SK-N-SH (cell line): ENCODE data around the gene STAP2. TPM values are rescaled to one million over a fixed set of nuclear protein-coding genes. Genes with fewer than 3 reads are reported as not detected.

Source experiments
- CTCF ChIA-PET: fragments of 300-600, 350-600 bp; formaldehyde crosslinking; extraction: SDS; loops from one replicate; lab custom pipeline; 2021; lab: Yijun Ruan, JAX
- POLR2A ChIA-PET: fragments of 350-600 bp; sonication (Branson Sonifier 250); formaldehyde crosslinking; extraction: SDS; loops from one replicate; lab custom pipeline; 2020; ENCODE audit warnings: antibody characterized with exemption, inconsistent platforms; lab: Yijun Ruan, JAX
- DNase-seq: peaks from one replicate; pipeline ENCODE4 v3.0.0; 2012
- H2AFZ ChIP-seq: fragments of 200-600 bp; sonication (generic); 2 replicates; pipeline ENCODE4 v1.8.1; 2016; ENCODE audit warnings: antibody characterized with exemption, mild to moderate bottlenecking, low read depth
- H3F3A ChIP-seq: fragments of 200-600 bp; sonication (generic); replicated peaks from 2 replicates; pipeline ENCODE3; 2016; ENCODE audit warnings: antibody characterized with exemption, mild to moderate bottlenecking; ENCODE audit not compliant: insufficient read depth
- H3K27ac ChIP-seq, 2 experiments: fragments of 200-500 bp in 1 of 2; fragments of 200-600 bp in 1 of 2; sonication (Bioruptor generic) in 1 of 2; sonication (generic), shearing (Covaris generic) in 1 of 2; 2 replicates each; pipeline versions ENCODE4 v1.5.1 to v1.6.1; 2014 to 2016; ENCODE audit warnings: low read depth in 2 of 2, inconsistent platforms in 1 of 2, low read length in 1 of 2, mild to moderate bottlenecking in 1 of 2, mixed read lengths in 1 of 2
- H3K27me3 ChIP-seq: fragments of 200-600 bp; sonication (generic), shearing (Covaris generic); 2 replicates; pipeline ENCODE4 v1.6.1; 2016; ENCODE audit warnings: mixed run types; ENCODE audit not compliant: insufficient read depth
- H3K36me3 ChIP-seq, 2 experiments: fragments of 200-500 bp in 1 of 2; fragments of 200-600 bp in 1 of 2; sonication (Bioruptor generic) in 1 of 2; sonication (generic) in 1 of 2; replicated peaks in 1 of 2; 2 replicates each; pipeline versions ENCODE3 to v1.5.1; 2014 to 2016; ENCODE audit warnings: low read length in 1 of 2, mild to moderate bottlenecking in 1 of 2; ENCODE audit not compliant: insufficient read depth in 2 of 2, control insufficient read depth in 1 of 2
- H3K4me1 ChIP-seq, 2 experiments: fragments of 200-500 bp in 1 of 2; fragments of 200-600 bp in 1 of 2; sonication (Bioruptor generic) in 1 of 2; sonication (generic), shearing (Covaris generic) in 1 of 2; 2 replicates each; pipeline versions ENCODE4 v1.5.1 to v1.6.1; 2014 to 2016; ENCODE audit warnings: low read depth in 1 of 2, low read length in 1 of 2, mixed run types in 1 of 2; ENCODE audit not compliant: insufficient read depth in 2 of 2, control insufficient read depth in 1 of 2
- H3K4me2 ChIP-seq: fragments of 200-600 bp; sonication (generic), shearing (Covaris generic); 2 replicates; pipeline ENCODE4 v1.6.1; 2017; ENCODE audit warnings: mixed run types
- H3K4me3 ChIP-seq, 2 experiments: fragments of 200-500 bp in 1 of 2; fragments of 200-600 bp in 1 of 2; sonication (Bioruptor generic) in 1 of 2; sonication (generic), shearing (Covaris generic) in 1 of 2; 2 replicates each; pipeline versions ENCODE4 v1.5.1 to v1.8.1; 2014 to 2016; ENCODE audit warnings: low read depth in 2 of 2, inconsistent platforms in 1 of 2, low read length in 1 of 2, mild to moderate bottlenecking in 1 of 2, mixed read lengths in 1 of 2, moderate library complexity in 1 of 2
- H3K79me2 ChIP-seq: fragments of 200-600 bp; sonication (generic); 2 replicates; pipeline ENCODE4 v1.8.1; 2017; ENCODE audit warnings: mild to moderate bottlenecking; ENCODE audit not compliant: insufficient read depth
- H3K9ac ChIP-seq: fragments of 200-600 bp; sonication (generic); 2 replicates; pipeline ENCODE4 v1.6.1; 2017; ENCODE audit warnings: mixed run types
- H3K9me2 ChIP-seq: fragments of 200-600 bp; sonication (generic); 2 replicates; pipeline ENCODE4 v1.6.1; 2017; ENCODE audit warnings: mixed run types
- H3K9me3 ChIP-seq: fragments of 200-600 bp; sonication (generic); 2 replicates; pipeline ENCODE4 v1.6.1; 2017; ENCODE audit warnings: mixed run types, mild to moderate bottlenecking, moderate library complexity
- H4K20me1 ChIP-seq: fragments of 200-600 bp; sonication (generic); 2 replicates; pipeline ENCODE4 v1.6.1; 2017; ENCODE audit warnings: mild to moderate bottlenecking, mixed run types; ENCODE audit not compliant: insufficient read depth
- CHD2 ChIP-seq: fragments of 150-350 bp; IDR thresholded peaks from 2 replicates; pipeline ENCODE4 v1.6.1; 2018; ENCODE audit warnings: low read length; ENCODE audit not compliant: partially characterized antibody
- EP300 ChIP-seq, 2 experiments: IDR thresholded peaks; 2 replicates each; pipeline versions ENCODE4 v1.4.0 to v1.6.1; 2012; ENCODE audit warnings: borderline replicate concordance in 1 of 2, low read depth in 1 of 2, low read length in 1 of 2
- EZH2phosphoT487 ChIP-seq: fragments of 200-600 bp; sonication (generic); IDR thresholded peaks from 2 replicates; pipeline ENCODE4 v1.6.1; 2017; ENCODE audit warnings: low read depth, mixed run types, mild to moderate bottlenecking, antibody characterized with exemption, moderate library complexity, borderline replicate concordance
- MEF2A ChIP-seq: IDR thresholded peaks from 2 replicates; pipeline ENCODE4 v1.4.0; 2012; ENCODE audit warnings: low read depth, borderline replicate concordance
- NFIC ChIP-seq: IDR thresholded peaks from 2 replicates; pipeline ENCODE4 v1.4.0; 2012; ENCODE audit warnings: borderline replicate concordance
- NRF1 ChIP-seq: IDR thresholded peaks from 2 replicates; pipeline ENCODE4 v1.6.1; 2012; ENCODE audit warnings: low read depth, mild to moderate bottlenecking, low read length
- POLR2AphosphoS5 ChIP-seq: IDR thresholded peaks from 2 replicates; pipeline ENCODE4 v1.6.1; 2012; ENCODE audit warnings: low read depth, low read length
- RAD21 ChIP-seq: IDR thresholded peaks from 2 replicates; pipeline ENCODE4 v1.6.1; 2012; ENCODE audit warnings: mild to moderate bottlenecking, low read length
- RCOR1 ChIP-seq: fragments of 150-350 bp; IDR thresholded peaks from 2 replicates; pipeline ENCODE4 v1.6.1; 2017; ENCODE audit warnings: antibody characterized with exemption, low read length
- RXRA ChIP-seq: IDR thresholded peaks from 2 replicates; pipeline ENCODE4 v1.4.0; 2012; ENCODE audit warnings: low read depth, mild to moderate bottlenecking, borderline replicate concordance
- SIN3A ChIP-seq: IDR thresholded peaks from 2 replicates; pipeline ENCODE4 v1.6.1; 2012; ENCODE audit warnings: low read depth, mild to moderate bottlenecking, low read length, moderate library complexity, borderline replicate concordance
- SMC3 ChIP-seq: IDR thresholded peaks from 2 replicates; pipeline ENCODE4 v1.6.1; 2012; ENCODE audit warnings: low read depth, low read length, improper control_type of control experiment
- TEAD4 ChIP-seq: IDR thresholded peaks from 2 replicates; pipeline ENCODE4 v1.4.0; 2012; ENCODE audit warnings: mild to moderate bottlenecking, borderline replicate concordance; ENCODE audit not compliant: insufficient read depth
- YY1 ChIP-seq: IDR thresholded peaks from 2 replicates; pipeline ENCODE4 v1.4.0; 2012; ENCODE audit warnings: low read depth, mild to moderate bottlenecking
- WGBS: methylation state at CpG from one replicate; pipeline ENCODE4 v1.1.6; 2017; ENCODE audit warnings: low lambda C conversion rate; 5-methylcytosine and 5-hydroxymethylcytosine counted together
- polyA plus RNA-seq, 3 experiments: library from polyadenylated mRNA; depleted of rRNA; stranded (reverse); fragments of >200 nt; gene quantifications; 2 replicates each; pipeline ENCODE4 v1.2.3, GENCODE V29; 2012
- TF ChIP-seq, protein P1 (sequence below): IDR thresholded peaks from 2 replicates; pipeline ENCODE4; 2012
- TF ChIP-seq, protein P2 (sequence below): fragments of 150-350 bp; IDR thresholded peaks from 2 replicates; pipeline ENCODE4 v1.6.1; 2017; ENCODE audit warnings: antibody characterized with exemption, low read length, low read depth, borderline replicate concordance
- TF ChIP-seq, protein P3 (sequence below): IDR thresholded peaks from 2 replicates; pipeline ENCODE4 v1.6.1; 2012; ENCODE audit warnings: mild to moderate bottlenecking, low read depth, low read length, moderate library complexity

The STAP2 gene
- polyA plus RNA-seq, 1 of the 3 experiments (the other 2 are of a cell fraction) = 7.6 TPM

DNA sequence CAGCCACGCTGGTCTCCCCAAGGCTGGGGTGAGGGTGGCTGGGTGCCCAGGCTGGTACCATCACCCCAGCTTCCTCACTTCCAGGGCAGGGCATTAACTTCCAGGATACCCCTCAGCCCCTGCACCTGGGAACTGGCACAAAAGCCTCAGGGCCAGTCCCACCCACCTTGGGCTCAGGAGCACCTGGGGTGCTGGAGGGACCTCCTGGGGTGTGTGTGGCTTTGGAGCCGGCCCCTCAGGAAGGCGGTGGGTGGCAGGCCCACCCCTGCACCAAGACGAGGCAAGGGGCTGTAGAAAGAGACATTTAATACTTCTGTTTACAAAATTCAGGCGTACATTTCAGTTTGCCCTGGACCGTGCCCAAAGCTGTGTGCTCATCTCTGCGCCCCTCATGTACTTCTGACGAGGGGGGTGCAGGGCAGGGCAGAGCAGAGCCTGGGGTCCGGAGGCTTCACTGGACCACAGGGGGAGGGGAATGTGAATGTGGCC is 21.5 kb upstream of the STAP2 start (continued):
- TF ChIP-seq SMC3 (no peak), YY1 (no peak)
- TF ChIP-seq, all 33 proteins: peak for 0

DNA sequence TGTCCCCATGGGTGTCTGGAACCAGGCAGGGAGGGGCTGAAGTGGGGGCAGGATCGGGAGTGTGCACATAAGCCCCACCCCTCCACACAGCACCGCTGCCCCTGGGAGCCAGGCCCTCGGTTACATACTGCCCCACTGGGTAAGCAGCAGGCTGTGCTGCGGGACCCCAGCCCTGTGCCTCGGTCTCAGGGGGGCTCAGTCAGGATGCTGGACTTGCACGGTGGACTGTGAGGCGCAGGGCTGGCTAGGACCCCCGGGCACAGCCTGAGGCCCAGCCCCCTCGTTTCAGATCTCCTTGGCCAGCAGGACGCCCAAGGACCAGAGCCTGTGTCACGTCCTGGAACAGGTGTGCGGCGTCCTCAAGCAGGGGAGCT is 21.0 kb upstream of the STAP2 start:
- POLR2A ChIA-PET = no interaction called here
- peaks cover 0 to 47% of the 10 kb centered on the region in 2 experiments for H3K36me3 ChIP-seq

More for the DNA sequence above, 21.0 kb upstream of the STAP2 start:
- Histone ChIP-seq H3K9me3 (no peaks in the 10 kb centered on the region), H2AFZ (no peak overlapping the region), H3K9me2 (no peaks in the 10 kb centered on the region), H3K79me2 (no peaks in the 10 kb centered on the region), H4K20me1 (no peaks in the 10 kb centered on the region), H3K27me3 (no peaks in the 10 kb centered on the region)
- no peak for DNase-seq
- CTCF ChIA-PET = interaction anchor here (1.8 to 2.2 kb wide), 2 partner anchors 41 to 92 kb away, joined by 6 to 8 read pairs; partner anchors contain the start of gene SH3GL1
- WGBS = 76% methylated on average over 9 of the region's 13 CpGs
- TF ChIP-seq, protein P1, sequence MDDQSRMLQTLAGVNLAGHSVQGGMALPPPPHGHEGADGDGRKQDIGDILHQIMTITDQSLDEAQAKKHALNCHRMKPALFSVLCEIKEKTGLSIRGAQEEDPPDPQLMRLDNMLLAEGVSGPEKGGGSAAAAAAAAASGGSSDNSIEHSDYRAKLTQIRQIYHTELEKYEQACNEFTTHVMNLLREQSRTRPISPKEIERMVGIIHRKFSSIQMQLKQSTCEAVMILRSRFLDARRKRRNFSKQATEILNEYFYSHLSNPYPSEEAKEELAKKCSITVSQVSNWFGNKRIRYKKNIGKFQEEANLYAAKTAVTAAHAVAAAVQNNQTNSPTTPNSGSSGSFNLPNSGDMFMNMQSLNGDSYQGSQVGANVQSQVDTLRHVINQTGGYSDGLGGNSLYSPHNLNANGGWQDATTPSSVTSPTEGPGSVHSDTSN = no peak
- no peak for TF ChIP-seq RAD21
- TF ChIP-seq EP300 (IDR thresholded peaks at IDR 0.05; ENCODE audit: borderline replicate concordance in 1 of 2, low read depth in 1 of 2, low read length in 1 of 2) = no peak
- TF ChIP-seq SIN3A = no peak
- TF ChIP-seq MEF2A = no peak
- no peak for TF ChIP-seq NFIC
- no peak for TF ChIP-seq EZH2phosphoT487
- TF ChIP-seq TEAD4 = no peak
- TF ChIP-seq POLR2AphosphoS5 = no peak
- TF ChIP-seq, protein P2, sequence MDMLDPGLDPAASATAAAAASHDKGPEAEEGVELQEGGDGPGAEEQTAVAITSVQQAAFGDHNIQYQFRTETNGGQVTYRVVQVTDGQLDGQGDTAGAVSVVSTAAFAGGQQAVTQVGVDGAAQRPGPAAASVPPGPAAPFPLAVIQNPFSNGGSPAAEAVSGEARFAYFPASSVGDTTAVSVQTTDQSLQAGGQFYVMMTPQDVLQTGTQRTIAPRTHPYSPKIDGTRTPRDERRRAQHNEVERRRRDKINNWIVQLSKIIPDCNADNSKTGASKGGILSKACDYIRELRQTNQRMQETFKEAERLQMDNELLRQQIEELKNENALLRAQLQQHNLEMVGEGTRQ = no peak
- no peak for TF ChIP-seq RXRA
- TF ChIP-seq RCOR1 = no peak
- TF ChIP-seq, protein P3, sequence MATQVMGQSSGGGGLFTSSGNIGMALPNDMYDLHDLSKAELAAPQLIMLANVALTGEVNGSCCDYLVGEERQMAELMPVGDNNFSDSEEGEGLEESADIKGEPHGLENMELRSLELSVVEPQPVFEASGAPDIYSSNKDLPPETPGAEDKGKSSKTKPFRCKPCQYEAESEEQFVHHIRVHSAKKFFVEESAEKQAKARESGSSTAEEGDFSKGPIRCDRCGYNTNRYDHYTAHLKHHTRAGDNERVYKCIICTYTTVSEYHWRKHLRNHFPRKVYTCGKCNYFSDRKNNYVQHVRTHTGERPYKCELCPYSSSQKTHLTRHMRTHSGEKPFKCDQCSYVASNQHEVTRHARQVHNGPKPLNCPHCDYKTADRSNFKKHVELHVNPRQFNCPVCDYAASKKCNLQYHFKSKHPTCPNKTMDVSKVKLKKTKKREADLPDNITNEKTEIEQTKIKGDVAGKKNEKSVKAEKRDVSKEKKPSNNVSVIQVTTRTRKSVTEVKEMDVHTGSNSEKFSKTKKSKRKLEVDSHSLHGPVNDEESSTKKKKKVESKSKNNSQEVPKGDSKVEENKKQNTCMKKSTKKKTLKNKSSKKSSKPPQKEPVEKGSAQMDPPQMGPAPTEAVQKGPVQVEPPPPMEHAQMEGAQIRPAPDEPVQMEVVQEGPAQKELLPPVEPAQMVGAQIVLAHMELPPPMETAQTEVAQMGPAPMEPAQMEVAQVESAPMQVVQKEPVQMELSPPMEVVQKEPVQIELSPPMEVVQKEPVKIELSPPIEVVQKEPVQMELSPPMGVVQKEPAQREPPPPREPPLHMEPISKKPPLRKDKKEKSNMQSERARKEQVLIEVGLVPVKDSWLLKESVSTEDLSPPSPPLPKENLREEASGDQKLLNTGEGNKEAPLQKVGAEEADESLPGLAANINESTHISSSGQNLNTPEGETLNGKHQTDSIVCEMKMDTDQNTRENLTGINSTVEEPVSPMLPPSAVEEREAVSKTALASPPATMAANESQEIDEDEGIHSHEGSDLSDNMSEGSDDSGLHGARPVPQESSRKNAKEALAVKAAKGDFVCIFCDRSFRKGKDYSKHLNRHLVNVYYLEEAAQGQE = no peak
- no peak for TF ChIP-seq NRF1
- TF ChIP-seq YY1 = no peak
- TF ChIP-seq CHD2 = no peak
- TF ChIP-seq, all 33 proteins: peak for 0
- Histone ChIP-seq H3F3A (no peaks in the 10 kb centered on the region), H3K27ac (no peak overlapping the region), H3K4me1 (no peaks in the 10 kb centered on the region), H3K4me3 (no peak overlapping the region), H3K9ac (no peak overlapping the region), H3K4me2 (no peak overlapping the region)
